A549 (cell line): ENCODE results near the gene SLC16A4.

Source experiments
- HOXB13 ChIP-seq: fragments of 250-450 bp; sonication (Bioruptor Pico); IDR thresholded peaks from 2 replicates; pipeline ENCODE4 v1.5.0; 2020; ENCODE audit warnings: low read depth, mild to moderate bottlenecking, moderate library complexity
- KDM5A ChIP-seq: fragments of 200-600 bp; sonication (generic); IDR thresholded peaks from 2 replicates; pipeline ENCODE4 v1.6.1; 2016; ENCODE audit warnings: antibody characterized with exemption, mild to moderate bottlenecking
- MAFK ChIP-seq: fragments of 450-650 bp; IDR thresholded peaks from 2 replicates; pipeline ENCODE4 v1.6.1; 2014; ENCODE audit not compliant: partially characterized antibody
- MAZ ChIP-seq: fragments of 150-350 bp; IDR thresholded peaks from 2 replicates; pipeline ENCODE4 v1.6.1; 2014; ENCODE audit warnings: antibody characterized with exemption, low read depth, low read length, borderline replicate concordance
- PHF8 ChIP-seq: fragments of 200-600 bp; sonication (generic); IDR thresholded peaks from 2 replicates; pipeline ENCODE4 v1.6.1; 2016; ENCODE audit warnings: low read depth, mild to moderate bottlenecking, antibody characterized with exemption, moderate library complexity, borderline replicate concordance
- RFX5 ChIP-seq: fragments of 450-650 bp; IDR thresholded peaks from 2 replicates; pipeline ENCODE4 v1.7.1; 2014; ENCODE audit warnings: antibody characterized with exemption, mild to moderate bottlenecking, moderate library complexity
- TF ChIP-seq, protein P1 (sequence below): fragments of >200 bp; sonication (Bioruptor Twin); formaldehyde crosslinking; IDR thresholded peaks from 3 replicates; pipeline ENCODE4 v1.5.1; 2016
- TF ChIP-seq, protein P2 (sequence below): IDR thresholded peaks from 2 replicates; pipeline ENCODE4 v1.6.1; 2012

DNA sequence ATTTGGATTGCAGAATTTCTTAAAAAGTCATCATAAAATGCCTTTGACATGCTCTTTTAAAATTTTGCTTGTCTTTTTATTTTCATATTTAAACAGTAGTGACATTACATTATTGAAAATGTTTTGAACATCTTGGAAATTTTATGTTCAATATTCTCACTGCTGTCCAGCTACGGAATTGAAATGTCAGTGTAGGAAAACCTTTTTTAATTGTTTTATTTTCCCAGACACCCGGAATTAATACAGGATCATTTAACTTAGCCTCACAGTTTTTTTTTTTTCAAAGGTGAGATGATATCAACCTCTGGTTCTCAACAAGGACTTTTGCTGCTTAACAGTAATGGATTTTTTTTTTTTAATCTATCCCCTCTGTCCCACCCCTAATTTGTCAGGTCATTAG is 47.6 kb downstream of the SLC16A4 start:
- TF ChIP-seq MAFK = no peak
- TF ChIP-seq, protein P1, sequence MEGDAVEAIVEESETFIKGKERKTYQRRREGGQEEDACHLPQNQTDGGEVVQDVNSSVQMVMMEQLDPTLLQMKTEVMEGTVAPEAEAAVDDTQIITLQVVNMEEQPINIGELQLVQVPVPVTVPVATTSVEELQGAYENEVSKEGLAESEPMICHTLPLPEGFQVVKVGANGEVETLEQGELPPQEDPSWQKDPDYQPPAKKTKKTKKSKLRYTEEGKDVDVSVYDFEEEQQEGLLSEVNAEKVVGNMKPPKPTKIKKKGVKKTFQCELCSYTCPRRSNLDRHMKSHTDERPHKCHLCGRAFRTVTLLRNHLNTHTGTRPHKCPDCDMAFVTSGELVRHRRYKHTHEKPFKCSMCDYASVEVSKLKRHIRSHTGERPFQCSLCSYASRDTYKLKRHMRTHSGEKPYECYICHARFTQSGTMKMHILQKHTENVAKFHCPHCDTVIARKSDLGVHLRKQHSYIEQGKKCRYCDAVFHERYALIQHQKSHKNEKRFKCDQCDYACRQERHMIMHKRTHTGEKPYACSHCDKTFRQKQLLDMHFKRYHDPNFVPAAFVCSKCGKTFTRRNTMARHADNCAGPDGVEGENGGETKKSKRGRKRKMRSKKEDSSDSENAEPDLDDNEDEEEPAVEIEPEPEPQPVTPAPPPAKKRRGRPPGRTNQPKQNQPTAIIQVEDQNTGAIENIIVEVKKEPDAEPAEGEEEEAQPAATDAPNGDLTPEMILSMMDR = no peak
- no peak for TF ChIP-seq KDM5A
- TF ChIP-seq RFX5 = no peak
- TF ChIP-seq HOXB13 (CRISPR knock-in tag) = no peak
- no peak for TF ChIP-seq PHF8
- no peak for TF ChIP-seq MAZ
- TF ChIP-seq, protein P2, sequence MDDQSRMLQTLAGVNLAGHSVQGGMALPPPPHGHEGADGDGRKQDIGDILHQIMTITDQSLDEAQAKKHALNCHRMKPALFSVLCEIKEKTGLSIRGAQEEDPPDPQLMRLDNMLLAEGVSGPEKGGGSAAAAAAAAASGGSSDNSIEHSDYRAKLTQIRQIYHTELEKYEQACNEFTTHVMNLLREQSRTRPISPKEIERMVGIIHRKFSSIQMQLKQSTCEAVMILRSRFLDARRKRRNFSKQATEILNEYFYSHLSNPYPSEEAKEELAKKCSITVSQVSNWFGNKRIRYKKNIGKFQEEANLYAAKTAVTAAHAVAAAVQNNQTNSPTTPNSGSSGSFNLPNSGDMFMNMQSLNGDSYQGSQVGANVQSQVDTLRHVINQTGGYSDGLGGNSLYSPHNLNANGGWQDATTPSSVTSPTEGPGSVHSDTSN = no peak
